GM18498 (cell line): ENCODE results near the gene BLMH.

Source experiments
- ATAC-seq: cut with Tn5 transposase; IDR thresholded peaks from one replicate; pipeline ENCODE4 v1.9.1; 2021; ENCODE audit warnings: mild to moderate bottlenecking, moderate library complexity; ENCODE audit not compliant: unreplicated experiment

Gene BLMH

GRCh38 chr17:30308406-30308805, 16.7 kb upstream of the BLMH start:
- ATAC-seq, result no peak

DNA sequence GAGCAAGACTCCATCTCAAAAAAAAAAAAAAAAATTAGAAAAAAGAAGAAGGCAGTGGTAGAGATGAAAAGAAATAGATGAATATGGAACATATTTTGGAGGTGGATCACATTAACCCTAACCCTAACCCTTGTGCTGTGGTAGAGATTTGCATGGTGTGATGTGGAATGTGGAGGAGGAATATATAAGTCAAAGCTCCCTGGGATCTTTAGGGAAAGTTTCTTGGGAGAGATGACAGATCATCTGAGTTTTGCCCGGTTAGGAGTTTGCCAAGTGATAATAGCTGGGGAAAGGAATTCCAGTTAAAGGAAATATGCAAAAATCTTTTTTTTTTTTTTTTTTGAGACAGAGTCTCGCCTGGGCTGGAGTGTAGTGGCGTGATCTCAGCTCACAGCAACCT, 13.0 kb upstream of the BLMH start:
- no peak for ATAC-seq

DNA sequence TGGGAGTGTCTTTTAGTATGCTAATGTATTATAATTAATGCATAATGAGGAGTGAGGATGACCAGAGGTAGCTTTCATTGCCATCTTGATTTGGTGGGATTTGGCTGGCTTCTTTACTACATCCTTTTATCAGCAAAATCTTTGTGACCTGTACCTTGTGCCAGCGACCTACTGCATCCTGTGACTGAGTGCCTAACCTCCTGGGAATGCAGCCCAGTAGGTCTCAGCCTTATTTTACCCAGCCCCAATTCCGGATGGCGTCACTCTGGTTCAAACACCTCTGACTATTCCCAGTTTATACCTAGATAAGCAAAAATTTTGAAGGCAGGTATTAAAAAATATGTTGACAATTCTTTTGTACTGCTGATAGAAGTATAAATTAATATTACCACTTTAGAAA, 10.5 kb upstream of the BLMH start:
- ATAC-seq, result no peak

DNA sequence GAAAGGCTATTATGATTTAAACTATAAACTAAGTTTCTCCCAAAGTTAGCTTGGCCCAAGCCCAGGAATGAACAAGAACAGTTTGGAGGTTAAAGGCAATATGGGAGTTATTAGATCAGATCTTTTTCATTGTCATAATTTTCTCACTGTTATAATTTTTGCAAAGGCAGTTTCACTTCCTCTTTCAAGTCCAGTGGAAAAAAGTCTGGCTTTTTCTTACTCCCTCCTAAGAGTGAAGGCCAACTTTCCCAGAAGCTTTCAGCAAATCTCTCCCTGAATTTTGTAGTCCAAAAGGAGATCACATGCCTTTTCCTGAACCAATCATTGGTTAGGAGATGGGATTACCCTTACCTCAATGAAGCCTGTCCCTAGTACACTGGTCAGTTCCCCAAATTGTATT, 9.1 kb upstream of the BLMH start:
- no peak for ATAC-seq

- ATAC-seq, result no peak
Measured at GRCh38 chr17:30299000-30299399, 7.3 kb upstream of the BLMH start.

- no peak for ATAC-seq
Measured at GRCh38 chr17:30297715-30298114, 6.0 kb upstream of the BLMH start.

- no peak for ATAC-seq
Measured at GRCh38 chr17:30296499-30297080, 4.8 kb upstream of the BLMH start.

DNA sequence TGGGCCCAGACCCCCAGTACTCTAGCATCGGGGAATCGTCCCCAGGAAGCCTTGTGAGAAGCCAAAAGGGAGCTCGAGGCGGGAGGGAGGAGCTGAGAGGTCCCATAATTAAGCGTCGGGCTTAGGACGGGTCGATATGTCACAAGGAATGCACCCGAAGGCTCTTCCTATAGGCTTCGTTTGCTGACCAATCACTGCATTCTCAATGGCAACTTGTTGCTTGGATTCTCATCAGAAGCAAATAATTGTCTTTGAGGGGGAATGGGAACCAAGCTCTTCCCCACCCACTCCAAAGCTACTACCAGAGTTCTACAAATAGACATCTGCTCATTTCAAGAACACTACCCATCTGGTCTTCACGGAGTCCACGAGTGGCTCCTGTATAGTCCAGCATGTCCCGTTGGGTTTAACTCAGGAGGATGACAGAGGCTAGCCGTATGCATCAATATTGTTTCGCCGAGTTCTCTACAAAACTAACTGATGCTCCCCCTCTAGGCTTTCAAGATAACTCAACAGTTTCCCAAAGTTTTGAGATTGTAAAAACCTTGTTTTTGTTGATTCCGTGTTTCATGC, 628 bp upstream of the BLMH start:
- ATAC-seq, result no peak

DNA sequence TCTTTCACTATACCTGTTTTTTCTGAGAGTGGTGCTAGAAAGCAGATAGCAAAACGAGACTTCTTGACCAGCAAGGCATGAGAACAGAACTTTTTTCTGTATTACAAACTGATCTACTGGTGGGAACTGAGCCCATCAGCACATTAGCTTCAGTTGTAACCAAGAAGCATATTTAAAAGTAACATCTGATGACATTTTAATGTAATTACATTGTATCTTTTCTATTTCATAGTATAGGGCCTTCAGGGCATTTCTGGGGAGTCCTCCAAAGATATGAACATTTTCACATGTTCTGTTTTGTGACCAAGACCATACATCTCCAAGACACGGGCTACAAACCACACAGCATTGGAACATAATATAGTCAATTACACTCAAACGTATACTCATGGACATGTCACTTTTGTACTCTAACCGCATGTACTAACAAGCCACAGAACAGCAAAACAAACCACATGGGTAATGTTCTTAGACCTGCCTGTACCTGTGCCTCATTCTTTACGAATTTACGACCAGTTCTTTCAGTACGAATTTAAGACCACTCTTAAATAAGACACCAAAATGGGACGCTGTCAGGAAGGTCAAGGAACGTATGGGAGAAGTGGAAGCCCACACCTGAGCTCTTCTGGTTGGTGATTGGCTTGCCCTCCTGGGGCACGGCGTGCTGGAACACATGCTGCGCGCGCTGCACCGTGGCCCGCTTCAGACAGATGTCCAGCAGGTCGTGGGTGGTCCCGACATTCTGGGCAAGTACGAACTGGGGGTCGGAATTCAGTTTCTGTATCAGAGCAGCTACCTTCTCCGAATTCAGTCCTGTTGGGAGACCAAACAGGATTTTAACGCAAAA, 825 bp downstream of the BLMH start:
- ATAC-seq, result peak; percentile 46

DNA sequence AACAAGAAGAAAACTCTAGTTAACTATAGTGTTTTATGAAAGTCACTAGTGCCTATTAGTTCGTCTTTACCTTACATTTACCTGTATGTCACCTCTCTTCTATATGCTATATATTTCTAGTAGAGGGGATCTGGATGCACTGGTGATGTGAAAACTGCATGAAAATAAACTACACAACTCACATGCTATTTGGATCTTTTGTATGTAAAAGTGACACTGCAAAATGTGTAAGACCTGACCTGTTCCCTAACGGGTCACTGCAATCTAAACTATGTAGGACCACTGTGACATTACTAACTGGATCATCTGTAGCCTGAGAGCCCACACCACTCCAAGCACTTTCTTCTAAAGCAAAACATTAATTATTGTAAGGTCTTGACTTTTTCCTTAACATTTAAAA, 1.7 kb downstream of the BLMH start:
- ATAC-seq, result no peak

DNA sequence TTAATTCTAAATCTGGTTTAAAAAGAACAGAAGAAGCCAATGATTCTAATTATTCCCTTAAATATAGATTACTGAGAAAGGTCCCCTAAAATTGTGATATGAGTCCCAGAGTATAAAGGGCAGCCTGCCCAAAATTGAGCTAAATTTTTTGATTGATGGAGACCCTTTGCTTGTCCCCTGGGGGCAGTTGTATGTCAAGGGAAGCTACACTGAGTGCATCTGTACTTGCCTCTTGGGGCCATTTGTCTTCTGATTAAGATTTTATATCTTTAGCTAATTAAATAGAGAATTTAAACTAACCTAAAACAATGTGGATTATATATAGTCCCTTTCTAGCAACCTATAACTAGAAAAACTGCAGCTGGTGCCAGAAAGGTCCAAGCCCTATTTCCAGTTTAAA, 12.6 kb downstream of the BLMH start:
- no peak for ATAC-seq

GRCh38 chr17:30278032-30278431, 13.7 kb downstream of the BLMH start:
- no peak for ATAC-seq

GRCh38 chr17:30275911-30276310, 15.8 kb downstream of the BLMH start:
- ATAC-seq, result no peak

DNA sequence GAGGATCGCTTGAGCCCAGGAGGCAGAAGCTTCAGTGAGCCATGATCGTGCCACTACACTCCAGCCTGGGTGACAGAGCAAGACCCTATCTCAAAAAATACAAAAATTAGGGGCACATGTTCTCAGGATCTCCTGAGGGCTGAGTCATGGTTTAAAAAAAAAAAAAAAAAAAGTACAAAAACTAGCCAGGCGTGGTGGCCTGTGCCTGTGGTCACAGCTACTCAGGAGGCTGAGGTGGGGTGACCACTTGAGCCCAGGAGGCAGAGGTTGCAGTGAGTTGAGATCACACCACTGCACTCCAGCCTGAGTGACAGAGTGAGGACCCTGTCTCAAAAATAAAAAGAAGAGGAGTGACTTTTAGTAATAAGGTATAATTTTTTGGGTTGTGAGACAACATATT, 16.9 kb downstream of the BLMH start:
- no peak for ATAC-seq

- no peak for ATAC-seq
Measured at GRCh38 chr17:30273373-30273772, 18.4 kb downstream of the BLMH start.

GRCh38 chr17:30271102-30271501, 20.6 kb downstream of the BLMH start:
- ATAC-seq, result no peak

DNA sequence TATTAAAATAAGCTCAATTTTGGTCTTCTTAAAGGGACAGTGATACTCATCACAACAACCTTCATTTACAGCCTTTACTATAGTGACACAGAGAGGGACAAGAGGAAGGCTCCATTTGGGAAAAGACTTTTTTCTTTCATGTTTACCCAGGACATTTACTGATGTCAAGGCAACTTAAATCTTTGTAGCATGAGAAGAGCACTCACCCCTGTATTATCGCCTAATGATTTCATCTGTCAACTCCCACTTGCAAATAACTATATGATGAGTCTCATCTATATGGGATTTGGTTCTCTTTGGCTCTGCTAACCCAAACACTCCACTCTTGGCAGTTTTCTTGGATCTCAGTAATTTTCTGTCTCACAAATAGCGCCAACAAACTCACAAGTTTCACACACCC, 24.1 kb downstream of the BLMH start:
- no peak for ATAC-seq

DNA sequence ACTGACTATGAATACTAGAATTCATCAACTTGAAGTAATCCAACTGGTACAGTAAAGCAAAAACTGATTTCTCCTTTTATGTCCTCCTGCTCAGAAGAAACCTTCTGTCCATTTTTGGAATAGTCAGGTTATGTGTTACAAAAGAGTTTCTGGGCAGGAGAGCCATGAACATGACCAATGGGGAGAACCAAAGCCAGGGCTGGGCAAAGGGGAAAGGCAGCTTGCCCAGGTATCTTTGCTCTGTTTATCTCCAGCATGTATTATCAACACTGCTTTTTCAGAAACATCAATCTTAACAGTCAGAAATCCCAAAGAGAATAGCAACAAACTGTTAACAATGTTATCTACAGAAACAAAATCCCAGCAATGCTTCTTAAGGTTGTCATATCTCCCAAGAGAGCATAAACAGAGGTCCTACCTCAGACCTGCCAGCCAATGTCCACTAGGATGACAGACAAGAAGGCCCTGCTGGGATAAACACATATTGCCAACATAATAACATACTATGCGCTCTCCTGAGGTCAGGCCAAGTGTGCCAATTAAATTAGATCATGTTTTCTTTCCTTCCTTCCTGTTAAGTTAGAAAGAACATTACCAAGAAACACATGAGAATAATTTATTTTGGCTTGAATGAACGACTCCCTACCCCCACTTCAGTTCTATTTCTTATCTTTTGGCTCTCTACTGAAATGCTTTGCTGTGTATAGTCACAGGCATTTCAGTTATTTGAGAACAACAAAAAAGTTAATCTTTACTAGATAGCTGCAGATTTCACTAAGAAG, 28.0 kb downstream of the BLMH start:
- ATAC-seq, result no peak

GRCh38 chr17:30256756-30257506, 34.8 kb downstream of the BLMH start:
- ATAC-seq, result no peak

- ATAC-seq, result no peak
Measured at GRCh38 chr17:30254150-30254549, 37.6 kb downstream of the BLMH start.

DNA sequence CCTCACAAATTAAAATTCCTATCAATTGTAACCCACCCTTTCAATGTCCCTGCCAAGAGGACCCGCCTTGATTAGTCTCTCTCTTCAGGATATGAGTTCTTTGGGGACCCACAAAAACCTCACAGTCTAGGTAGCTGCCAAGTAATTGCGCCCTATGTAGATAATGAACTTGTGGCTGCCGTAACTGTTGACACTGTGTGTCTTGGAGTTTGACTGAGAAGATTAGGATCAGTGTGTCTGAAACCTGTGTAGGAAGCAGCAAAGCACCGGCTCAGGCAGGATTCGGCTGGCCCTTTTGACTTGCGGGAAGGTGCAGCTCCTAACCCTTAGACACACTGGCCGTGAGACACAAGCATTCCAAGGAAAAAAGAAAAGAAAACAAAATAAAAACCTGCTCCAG, 38.4 kb downstream of the BLMH start:
- ATAC-seq, result no peak
